Measurements from ENCODE around the gene SCAMP5.

SCAMP5 gene

GRCh38 chr15:75034615-75035014 is 39.3 kb downstream of the SCAMP5 start:
- TF ChIP-seq ZFX (IDR thresholded peaks at IDR 0.05; ENCODE audit: borderline replicate concordance) (no peak), CTCF (IDR thresholded peaks at IDR 0.05) (no peak)
- H3K27ac ChIP-seq = no peak overlapping the region

DNA sequence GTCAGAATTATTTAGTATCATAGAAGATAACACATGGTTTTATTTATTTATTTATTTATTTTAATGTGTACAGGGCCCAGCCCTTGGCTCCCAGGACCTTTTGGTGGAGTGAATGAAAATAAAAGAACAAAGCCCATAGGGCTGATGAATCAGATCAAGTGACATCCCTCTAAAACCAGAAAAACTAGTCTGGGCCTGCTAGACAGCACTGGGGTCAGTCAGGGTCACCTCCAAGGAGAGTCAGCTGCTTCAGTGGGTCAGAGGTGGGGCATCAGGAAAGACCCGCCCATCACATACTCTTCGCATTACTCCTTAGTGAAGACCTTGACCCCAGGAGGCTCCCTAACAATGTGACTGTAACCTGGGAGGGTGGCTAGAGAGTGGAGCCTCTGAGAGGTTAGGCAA is 40.9 kb downstream of the SCAMP5 start:
- TF ChIP-seq ZFX (IDR thresholded peaks at IDR 0.05; ENCODE audit: borderline replicate concordance) (no peak), CTCF (IDR thresholded peaks at IDR 0.05) (no peak)
- H3K27ac ChIP-seq = peak overlapping the region; percentile 35

GRCh38 chr15:75037685-75038084 is 42.3 kb downstream of the SCAMP5 start:
- TF ChIP-seq CTCF (IDR thresholded peaks at IDR 0.05) = no peak
- no peak for TF ChIP-seq ZFX (IDR thresholded peaks at IDR 0.05; ENCODE audit: borderline replicate concordance)
- no peak overlapping the region for H3K27ac ChIP-seq

GRCh38 chr15:75038231-75038630 is 42.9 kb downstream of the SCAMP5 start:
- TF ChIP-seq CTCF (IDR thresholded peaks at IDR 0.05) (no peak), ZFX (IDR thresholded peaks at IDR 0.05; ENCODE audit: borderline replicate concordance) (no peak)

GRCh38 chr15:75042730-75043508 is 47.6 kb downstream of the SCAMP5 start:
- TF ChIP-seq ZFX (IDR thresholded peaks at IDR 0.05; ENCODE audit: borderline replicate concordance) (no peak), CTCF (IDR thresholded peaks at IDR 0.05) (peak; percentile 30)
- H3K27ac ChIP-seq = no peak overlapping the region

More at GRCh38 chr15:75038231-75038630, 42.9 kb downstream of the SCAMP5 start:
- no peak overlapping the region for H3K27ac ChIP-seq

GRCh38 chr15:75043509-75044257 is 48.3 kb downstream of the SCAMP5 start:
- TF ChIP-seq ZFX (IDR thresholded peaks at IDR 0.05; ENCODE audit: borderline replicate concordance) = no peak
- TF ChIP-seq CTCF (IDR thresholded peaks at IDR 0.05) = no peak
- H3K27ac ChIP-seq = no peak overlapping the region
